NCI-H187 treated with DMSO at 0.1 percent for 48 hours (cell line): Measurements from ENCODE around the gene CHD1.
A peak's percentile ranks its signal among the peaks of the same experiment; 100 is the strongest.
"Not testable (repeated sequence)": the region's sequence is repeated elsewhere in the genome, so short reads cannot be mapped to it uniquely, and the experiment has no call there.

ENCODE experiments used
- DNase-seq: peaks from one replicate; lab custom pipeline; 2025; lab: John Stamatoyannopoulos, UW

Gene CHD1

DNA sequence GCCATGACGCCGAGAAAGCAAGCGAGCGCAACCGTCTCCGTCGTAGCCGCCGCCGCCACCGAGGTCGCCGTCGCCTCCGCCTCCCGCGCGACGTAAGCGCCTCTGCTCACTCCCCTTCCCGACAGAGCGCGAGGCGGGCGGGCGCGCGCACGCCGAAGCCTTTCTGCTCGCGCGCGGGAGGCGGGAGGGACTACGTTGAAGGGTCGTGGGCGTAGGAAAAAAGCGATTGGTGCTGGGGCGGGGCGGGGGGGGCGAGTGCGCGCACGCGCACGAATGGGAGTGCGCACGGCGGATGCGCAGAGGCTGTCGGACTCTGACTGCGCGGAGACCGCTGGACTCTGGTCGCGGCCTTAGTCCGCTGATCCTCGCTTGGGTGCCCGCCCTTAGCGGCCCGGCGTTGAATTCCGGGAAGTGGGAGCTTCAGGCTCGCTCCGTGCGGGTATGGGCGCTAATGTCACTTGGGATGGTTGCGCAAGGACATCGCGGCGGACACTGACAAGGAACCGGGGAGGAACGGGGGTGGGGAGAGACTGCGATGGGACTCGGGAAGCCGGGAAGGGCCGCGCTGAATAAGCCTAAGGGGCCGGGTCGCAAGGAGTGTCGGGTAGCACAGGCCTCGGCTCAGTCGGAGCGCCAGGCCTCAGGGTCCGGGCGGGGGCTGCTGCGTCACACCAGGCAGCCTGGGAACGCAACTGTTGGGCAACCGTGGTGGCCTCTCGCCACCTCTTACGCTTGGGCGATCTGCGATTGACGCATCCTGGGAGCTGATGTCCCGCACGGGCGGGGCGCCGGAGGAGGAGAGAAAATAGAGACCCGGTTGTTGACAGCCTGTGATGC lies at the start of gene CHD1:
Gene CHD1 (minus strand): TSS at position 135 of the 837 bp plus-strand sequence. CDS start 2,621 bp downstream, outside the sequence.
- peak; percentile 68 for DNase-seq

DNA sequence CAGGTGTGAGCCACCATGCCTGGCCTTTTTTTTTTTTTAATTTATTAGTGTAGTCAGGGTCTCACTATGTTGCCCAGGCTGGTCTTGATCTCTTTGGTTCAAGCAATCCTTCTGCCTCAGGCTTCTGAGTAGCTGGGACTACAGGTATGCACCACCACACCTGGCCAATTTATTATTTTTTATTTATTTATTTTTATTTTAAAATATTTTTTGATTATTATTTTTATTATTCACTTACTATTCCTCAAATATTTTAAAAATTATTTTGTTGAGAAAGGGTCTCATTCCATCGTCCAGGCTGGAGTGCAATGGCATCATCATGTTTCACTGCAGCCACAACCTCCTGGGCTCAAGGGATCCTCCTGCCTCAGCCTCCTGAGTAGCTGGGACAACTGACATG lies 49.7 kb upstream of the CHD1 start:
- no peak for DNase-seq

DNA sequence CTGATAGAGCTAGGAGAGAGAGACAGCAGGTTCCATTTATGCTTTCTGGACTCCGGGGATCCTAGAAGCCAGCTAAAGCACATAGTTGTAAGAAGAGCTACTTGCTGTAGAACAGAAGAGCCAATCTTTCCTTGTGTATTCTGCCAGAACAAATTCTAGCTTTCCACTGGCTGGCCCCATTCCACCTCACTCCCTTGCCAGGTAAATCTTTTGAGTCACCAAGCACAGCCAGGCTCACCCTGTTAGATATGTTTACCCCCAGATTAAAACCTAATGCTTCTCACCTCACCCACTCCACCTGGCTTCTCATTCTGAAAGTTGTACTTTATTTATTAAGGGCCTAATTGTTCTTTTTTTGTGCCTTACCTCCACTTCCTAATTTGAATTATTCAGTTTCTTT lies 48.9 kb upstream of the CHD1 start:
- no peak for DNase-seq

DNA sequence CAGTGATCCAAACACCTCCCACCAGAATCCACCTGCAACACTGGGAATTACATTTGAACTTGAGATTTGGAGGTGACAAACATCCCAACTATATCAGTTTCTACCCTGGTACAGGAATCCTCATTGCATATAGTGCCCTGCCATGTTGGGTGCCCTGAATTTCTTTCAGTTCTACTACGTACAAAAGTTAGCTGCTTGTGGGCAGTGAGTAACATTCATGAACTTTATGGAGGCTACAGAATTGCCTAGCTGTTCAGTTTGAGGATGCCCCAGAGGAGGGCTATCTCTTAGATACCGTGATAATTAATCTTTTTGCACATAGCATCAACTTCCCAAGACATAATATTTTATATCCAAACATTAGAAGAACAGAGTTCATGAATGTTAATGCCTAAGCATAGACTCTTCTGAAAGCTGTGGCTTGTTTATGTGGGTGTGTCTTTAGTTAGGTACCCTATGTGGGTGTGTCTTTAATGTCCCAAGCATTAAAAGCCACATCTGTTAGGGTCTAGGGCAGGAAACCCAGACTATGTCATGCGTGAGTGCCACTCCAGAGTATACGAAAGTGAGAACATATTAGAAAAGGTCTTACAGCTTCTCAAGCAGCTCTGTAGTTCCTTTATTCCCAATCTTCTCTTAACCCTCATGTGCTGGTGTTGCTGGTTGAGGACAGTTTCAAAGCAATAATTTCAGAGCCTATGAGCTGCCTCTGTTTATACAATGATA lies 47.0 kb upstream of the CHD1 start:
- DNase-seq, result no peak

DNA sequence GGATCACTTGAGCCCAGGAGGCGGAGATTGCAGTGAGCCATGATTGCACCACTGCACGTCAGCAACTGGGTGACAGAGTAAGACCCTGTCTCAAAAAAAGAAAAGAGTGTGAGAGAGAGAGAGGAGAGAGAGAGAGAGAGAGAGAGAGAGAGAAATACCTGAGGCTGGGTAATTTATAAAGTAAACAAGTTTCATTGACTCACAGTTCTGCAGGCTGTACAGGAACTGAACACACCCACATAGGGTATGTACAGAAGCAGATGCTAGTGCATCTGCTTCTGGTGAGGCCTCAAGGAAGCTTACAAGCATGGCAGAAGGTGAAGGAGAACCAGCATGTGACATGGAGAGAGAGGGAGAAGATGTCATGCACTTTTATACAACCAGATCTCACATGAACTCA lies 46.4 kb upstream of the CHD1 start:
- DNase-seq, result no peak

DNA sequence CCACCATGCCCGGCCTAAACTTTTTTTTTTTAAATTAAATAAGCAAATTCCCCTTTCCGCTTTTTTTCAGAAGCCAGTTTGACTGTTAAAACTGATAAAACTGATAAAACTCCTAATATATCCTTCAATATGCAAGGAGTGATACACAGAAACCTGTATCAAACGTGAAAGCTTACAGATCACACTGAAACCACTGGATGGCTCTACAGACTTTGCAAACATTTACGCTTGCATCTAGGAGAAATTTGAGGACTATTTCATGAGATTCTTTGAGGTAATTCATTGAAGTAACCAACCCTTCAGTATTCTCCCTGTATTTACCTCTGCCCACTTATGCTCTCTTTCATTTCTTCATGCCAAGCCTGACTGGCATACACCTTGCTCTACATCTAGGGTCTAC lies 40.6 kb upstream of the CHD1 start:
- DNase-seq, result no peak

DNA sequence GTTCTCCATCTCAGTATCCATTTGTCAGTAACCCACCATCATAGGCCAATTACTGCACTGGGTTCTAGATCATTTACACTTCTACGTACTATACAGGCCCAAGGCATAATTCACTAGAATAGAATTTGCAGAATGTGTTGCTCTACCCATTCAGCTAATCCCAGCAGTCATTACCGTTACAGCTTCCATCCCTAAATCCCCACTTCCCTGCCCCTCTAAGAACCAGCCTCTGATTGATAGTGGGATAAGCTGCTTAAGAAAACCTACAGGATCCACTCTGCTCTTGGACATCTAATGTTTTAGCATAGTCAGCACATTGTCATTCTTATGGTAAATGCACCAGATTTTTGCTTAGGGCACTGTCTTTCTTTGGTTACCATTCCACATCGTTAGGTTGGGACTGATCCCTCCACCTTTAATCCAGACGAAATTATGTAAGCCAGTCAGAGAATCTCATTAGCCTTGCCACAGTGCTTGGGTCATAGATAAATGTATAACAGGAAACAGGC lies 39.3 kb upstream of the CHD1 start:
- no peak for DNase-seq

DNA sequence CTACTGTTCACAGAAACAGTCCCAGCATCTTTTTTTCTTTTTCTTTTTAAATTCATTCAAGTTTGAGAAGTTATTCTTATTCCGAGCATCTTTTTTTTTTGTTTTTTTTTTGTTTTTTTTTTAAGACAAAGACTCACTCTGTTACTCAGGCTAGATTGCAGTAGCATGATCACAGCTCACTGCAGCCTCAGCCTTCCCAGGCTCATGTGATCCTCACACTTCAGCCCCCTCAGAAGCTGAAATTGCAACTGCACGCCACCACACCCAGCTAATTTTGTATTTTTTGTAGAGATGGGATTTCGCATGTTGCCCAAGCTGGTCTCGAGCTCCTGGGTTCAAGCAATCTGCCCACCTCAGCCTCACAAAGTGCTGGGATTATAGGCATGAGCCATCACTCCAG lies 36.4 kb upstream of the CHD1 start:
- no peak for DNase-seq

DNA sequence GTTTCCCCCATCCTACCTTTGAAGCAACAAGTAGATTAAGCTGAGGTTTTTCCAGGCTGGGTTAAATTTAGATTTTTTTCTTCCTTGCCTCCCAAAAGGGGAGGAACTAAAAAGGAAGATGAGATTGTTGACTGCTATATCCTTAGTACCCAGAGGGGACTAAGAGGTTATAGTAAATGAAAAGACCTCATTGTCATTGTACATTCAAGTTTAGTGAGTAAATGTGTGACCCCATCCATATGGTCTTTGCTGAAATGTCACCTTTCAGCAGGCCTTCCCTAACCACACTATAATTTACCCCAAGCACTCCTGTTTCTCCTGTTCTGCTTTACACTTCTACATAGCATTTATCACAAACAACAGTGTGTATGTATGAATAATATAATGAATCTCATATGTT lies 35.8 kb upstream of the CHD1 start:
- DNase-seq, result no peak

DNA sequence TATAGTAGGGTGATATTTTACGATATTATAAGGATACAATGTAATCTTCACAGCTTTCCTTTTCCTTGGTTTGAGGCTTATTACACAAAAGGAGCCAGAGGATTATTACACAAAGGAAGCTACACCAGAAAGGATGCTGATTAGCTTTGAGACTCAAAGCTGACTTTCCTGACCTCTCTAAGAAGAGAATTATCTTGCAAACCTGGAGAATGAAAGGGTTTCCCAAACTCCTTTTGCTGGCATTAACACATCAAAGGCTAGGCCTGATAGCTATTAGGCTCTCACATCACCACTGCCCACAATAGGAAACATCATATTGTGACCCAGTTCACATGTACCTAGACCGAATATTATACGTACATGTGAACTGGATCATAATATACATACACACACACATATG lies 34.2 kb upstream of the CHD1 start:
- no peak for DNase-seq

DNA sequence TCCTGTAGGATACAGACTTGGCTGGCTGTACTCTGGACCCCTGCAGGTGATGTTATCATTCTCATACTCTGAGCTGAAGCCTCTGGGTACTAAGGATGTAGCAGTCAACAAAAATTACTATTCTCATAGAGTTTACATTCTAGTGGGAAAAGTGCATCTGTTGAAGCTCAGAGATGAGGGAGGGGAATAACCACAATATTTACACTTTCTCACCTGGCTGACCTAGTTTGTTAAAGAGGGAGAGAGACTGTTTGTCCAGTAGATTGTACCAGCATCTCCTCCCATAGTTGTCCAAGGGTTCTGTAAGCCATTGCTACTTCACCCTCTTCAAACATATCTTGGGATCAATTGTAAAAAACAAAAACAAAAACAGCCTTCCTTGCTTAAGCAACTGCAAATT lies 33.8 kb upstream of the CHD1 start:
- no peak for DNase-seq

DNA sequence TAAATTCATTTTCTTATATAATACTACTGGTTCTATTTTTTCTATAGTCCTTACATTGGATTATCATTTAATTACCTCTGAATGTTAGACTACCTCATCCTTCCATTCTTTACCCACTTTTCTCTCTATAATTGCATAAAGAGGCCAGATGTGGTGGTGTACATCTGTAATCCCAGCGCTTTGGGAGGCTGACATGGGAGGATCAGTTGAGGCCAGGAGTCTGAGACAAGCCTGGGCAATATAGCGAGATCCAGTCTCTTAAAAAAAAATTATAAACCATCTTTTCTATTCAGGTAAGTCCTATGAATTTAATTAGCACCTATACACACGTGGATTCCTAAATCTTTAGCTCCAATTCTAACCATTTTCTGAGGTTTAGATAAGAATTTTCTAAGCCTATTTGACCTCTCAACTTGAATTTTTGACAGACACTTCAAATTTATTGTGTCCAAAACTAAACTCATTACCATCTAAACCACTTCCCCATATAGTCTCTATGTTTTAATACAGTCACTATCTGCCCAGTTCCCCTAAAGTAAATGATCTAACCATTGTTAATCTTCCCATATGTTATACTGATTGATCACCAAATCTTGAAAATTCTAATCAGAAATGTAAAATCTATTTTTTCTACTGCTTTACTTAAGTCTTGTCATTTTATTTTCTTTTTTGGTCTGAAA lies 33.0 kb upstream of the CHD1 start:
- DNase-seq, result no peak

DNA sequence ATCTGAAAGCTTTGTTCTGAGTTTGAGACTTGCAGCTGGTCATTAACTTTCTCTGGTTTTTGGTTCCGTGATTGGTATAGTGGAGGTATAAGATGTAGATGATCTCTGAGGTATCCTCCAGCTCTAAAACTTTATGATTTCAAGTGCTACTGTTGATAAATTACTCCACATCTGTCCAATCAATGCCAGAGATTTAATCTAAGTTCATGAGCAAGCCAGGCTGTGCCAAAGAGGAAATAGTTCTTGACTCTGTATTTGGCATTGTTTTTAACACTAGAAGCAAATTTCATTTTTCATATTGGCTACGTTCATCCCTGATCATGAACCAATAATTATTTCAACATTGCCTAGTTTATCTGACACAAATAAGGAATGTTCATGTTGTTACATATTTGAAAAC lies 28.5 kb upstream of the CHD1 start:
- no peak for DNase-seq

DNA sequence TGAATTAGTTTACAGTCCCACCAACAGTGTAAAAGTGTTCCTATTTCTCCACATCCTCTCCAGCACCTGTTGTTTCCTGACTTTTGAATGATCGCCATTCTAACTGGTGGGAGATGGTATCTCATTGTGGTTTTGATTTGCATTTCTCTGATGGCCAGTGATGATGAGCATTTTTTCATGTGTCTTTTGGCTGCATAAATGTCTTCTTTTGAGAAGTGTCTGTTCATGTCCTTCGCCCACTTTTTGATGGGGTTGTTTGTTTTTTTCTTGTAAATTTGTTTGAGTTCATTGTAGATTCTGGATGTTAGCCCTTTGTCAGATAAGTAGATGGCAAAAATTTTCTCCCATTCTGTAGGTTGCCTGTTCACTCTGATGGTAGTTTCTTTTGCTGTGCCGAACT lies 27.1 kb upstream of the CHD1 start:
- DNase-seq, result not testable (repeated sequence)

DNA sequence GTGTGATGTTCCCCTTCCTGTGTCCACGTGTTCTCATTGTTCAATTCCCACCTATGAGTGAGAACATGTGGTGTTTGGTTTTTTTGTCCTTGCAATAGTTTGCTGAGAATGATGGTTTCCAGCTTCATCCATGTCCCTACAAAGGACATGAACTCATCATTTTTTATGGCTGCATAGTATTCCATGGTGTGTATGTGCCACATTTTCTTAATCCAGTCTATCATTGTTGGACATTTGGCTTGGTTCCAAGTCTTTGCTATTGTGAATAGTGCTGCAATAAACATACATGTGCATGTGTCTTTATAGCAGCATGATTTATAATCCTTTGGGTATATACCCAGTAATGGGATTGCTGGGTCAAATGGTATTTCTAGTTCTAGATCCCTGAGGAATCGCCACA lies 26.7 kb upstream of the CHD1 start:
- DNase-seq, result not testable (repeated sequence)

DNA sequence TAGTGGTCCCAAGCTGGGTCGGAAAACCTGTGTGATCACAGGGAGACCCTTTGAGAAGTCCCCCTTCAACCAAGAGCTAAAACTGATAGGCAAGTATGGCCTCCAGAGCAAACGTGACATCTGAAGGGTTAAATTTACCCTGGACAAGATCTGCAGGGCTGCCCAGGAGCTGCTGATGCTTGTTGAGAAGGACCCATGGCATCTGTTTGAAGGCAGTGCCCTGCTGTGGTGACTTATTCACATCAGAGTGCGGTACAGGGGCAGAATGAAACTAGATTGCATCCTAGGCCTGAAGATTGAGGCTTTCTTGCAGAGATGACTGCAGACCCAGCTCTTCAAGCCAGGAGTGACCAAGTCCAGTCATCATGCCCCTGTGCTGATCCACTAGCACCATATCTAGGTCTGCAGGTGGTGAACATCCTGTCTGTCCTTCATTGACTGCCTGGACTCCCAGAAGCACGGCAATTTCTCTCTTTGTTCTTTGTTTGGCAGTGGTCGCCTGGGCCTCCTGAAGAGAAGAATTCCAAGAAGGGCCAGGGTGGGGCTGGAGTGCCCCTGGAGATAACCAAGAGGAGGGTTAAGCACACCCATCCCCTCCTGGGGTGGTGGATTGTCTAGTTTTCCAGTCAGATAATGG lies 25.7 kb upstream of the CHD1 start:
- DNase-seq, result no peak

DNA sequence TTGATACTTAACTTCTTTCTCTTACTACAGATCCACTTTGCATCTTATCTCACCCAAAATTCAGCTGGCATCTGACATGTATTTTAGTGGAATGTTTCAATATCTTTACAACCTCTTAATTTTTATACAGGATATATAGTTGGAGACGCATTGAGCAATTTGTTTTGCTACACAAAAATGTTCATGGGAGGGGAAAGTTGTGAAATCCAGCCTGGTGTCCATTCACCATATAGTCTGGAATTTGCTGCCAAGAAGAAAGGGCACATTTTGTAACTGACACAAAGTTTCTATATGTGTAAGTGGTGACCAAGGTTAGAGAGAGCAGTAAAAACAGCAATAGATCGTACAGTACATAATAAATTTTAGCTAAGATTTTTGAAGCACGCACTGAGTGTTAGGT lies 14.0 kb upstream of the CHD1 start:
- DNase-seq, result no peak

DNA sequence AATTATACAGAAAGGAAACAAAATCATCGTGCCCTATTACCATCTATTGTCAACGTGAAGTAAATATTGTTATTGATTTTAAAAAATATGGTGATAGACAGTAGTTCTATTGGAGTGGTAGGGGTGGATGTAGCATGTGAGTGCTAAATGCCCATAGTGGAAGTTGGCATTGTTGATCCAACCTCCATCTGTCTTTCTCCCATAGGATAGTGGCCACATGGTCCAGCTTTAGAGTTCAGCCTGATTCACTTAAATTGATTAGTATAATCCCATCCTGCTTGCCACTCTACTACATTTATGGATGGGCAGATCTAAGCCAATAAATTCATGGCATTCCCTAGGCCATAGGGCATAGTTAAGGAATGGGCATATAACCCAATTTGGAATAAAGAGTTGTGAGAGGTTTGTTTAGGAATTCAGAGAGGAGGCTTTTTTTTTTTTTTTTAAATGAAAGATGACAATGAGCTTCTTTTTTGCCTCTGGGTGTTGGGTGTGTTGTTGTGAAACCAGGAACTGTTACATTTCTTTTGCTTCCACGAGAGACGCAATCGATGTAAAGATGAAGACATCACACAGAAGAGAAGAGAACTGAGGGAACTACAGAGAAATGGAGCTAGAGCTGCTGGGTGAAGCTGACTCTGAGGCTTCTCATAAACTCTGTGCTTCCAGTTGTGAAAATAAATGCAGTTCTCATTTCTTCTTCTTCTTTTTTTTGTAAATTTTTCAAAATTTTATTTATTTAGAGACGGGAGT lies 12.5 kb upstream of the CHD1 start:
- DNase-seq, result no peak

DNA sequence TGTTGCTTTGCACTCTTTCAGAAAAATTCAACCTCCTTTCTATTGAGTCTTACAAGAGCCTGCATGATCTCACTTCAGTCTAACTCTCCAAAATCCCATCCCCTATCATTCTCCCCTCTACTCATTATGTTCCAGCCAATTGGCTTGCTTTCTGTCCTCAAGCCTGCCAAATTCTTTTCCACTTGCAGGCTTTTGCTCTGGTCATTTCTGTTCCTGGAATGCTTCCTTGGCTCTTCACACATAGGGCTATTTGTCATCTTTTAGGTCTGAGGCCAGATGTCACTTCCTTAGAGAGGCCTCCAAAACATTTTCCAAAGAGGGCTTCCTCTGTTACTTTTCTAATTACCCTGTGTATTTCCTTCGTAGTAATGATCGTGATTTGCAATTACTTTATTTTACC lies 11.8 kb upstream of the CHD1 start:
- no peak for DNase-seq

DNA sequence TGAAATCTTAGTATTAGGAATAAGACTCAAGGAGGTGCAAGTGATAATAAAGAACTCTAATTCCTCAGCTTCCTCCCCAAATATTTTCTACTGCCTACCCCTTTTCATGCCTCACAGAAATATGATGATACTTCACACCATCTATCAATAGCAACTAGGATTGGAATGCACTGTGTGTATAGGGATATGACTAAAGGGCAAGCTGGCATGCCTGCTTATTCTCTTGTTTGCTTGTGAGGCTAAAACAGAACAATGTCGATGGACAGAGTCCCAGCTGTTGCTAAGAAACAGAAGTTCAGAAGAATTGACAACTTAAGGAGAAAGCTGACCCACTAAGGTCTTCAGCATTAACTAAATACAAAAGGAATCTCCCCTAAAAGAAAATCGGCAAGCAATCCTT lies 9.7 kb upstream of the CHD1 start:
- DNase-seq, result no peak

DNA sequence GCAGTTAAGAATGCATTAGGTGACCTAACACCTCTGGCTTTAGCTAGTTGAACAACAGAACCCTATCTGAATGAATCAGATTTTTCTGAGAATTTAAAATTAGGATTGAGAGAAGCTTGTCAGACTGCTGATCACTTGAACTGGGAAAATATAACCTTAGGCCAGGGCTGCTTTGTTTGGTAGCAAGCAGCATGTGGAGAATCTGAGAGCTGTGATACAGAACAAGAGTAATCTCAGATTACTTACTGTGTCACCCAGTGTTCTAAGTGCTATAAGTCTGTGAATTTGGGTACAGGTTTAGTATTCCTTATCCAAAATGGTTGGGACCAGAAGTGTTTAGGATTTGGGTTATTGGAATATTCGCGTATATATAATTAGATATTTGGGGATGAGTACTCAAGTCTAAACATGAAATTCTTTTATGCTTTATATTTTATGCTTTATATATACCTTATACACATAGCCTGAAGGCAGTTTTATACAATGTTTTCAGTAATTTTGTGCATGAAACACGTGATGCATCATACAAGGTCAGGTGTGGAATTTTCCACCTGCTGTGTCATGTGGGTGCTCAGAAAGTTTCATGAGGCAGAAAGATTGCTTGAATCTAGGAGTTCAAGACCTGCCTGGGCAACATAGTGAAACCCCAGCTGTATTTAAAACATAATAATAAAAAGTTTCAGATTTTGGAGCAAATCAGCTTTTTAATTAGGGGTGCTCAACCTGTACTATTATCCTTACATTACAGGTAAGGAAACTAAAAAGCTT lies 8.3 kb upstream of the CHD1 start:
- DNase-seq, result no peak
